ENCODE results near the gene DDX49.

DDX49 gene, protein sequence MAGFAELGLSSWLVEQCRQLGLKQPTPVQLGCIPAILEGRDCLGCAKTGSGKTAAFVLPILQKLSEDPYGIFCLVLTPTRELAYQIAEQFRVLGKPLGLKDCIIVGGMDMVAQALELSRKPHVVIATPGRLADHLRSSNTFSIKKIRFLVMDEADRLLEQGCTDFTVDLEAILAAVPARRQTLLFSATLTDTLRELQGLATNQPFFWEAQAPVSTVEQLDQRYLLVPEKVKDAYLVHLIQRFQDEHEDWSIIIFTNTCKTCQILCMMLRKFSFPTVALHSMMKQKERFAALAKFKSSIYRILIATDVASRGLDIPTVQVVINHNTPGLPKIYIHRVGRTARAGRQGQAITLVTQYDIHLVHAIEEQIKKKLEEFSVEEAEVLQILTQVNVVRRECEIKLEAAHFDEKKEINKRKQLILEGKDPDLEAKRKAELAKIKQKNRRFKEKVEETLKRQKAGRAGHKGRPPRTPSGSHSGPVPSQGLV

GRCh38 chr19:18919086-18919899 lies at the start of gene DDX49, which contains the start of gene COPE:
Gene DDX49, plus strand, starts transcription at chr19:18919715. Its CDS starts 27 bp downstream, at chr19:18919742.
Gene COPE, minus strand, starts transcription at chr19:18919387. Its CDS starts 39 bp downstream, at chr19:18919348.
- peak; percentile 92 to 98 for DNase-seq

- no peak for DNase-seq
Observed at GRCh38 chr19:18869781-18870530, 49.6 kb upstream of the DDX49 start.

- no peak for DNase-seq
Observed at GRCh38 chr19:18870531-18871172, 48.9 kb upstream of the DDX49 start.

- no peak for DNase-seq
Observed at GRCh38 chr19:18871543-18871942, 48.0 kb upstream of the DDX49 start.

DNA sequence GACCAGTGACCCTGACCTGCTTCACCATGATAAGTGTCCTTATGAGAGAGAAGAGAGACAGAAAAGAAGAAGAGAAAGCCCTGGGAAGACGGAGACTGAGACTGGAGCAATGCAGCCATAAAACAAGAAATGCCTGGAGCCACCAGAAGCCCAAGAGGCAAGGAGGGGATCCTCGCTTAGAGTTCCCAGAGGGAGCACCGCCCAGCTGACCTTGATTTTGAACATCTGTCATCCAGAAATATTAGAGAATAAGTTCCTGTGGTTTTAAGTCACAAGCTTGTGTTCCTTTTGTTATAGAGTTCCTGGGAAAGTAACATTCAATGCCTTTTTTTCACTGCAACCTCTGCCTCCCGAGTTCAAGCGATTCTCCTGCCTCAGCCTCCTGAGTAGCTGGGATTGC lies 43.8 kb upstream of the DDX49 start:
- DNase-seq = no peak

DNA sequence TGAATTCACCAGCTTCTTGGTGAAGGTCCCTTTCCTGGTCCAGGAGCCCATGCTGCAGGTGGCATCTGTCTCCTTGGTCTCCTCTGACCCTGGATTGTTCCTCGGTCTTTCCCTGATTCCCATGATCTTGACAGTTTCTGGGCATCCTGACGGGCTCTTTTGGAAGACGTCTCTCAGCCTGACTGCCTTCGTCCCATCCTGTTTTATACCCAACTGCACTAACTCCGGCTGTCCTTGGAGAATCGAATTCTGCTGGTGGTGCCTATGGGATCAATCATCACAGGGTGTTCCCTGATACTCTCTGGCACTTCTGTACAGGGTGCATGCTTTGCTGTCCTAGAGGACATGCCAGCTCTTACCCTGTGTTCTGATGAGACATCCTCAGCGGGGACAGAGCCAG lies 42.6 kb upstream of the DDX49 start:
- DNase-seq = no peak

GRCh38 chr19:18878058-18878797 lies 41.3 kb upstream of the DDX49 start:
- no peak for DNase-seq

DNA sequence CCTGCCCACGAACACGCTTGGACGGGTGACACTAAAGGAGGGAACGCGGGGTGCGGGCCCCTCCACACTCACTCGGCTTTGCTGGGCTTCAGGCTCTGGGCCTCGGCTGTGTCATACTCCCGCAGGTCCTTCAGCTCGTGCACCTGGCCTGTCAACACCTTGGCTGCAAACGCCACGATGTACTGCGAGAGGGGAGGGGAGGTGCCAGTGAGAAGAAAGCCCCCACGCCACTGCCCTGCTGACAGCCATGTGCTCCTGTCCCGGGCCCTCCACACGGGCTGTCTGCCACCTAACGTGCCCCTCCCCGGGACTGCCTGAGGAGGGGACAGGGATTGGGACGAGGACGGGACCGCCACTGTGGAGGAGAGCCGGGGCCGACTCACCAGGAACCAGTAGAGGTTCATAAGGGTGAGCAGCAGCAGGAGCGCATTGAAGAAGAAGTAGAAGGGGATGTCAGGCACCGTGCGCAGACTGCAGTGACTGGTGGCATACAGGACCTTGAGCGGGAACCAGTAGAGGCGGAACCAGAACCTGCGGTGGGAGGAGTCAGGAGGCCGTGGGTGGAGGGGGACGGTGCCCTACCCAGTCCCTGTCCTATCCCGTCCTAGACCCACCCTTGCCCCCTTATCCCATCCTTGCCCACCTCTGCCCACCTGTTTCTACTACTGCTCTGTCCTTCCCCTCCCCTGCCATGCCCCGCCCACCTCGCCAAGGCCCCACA lies 40.5 kb upstream of the DDX49 start:
- DNase-seq = no peak

DNA sequence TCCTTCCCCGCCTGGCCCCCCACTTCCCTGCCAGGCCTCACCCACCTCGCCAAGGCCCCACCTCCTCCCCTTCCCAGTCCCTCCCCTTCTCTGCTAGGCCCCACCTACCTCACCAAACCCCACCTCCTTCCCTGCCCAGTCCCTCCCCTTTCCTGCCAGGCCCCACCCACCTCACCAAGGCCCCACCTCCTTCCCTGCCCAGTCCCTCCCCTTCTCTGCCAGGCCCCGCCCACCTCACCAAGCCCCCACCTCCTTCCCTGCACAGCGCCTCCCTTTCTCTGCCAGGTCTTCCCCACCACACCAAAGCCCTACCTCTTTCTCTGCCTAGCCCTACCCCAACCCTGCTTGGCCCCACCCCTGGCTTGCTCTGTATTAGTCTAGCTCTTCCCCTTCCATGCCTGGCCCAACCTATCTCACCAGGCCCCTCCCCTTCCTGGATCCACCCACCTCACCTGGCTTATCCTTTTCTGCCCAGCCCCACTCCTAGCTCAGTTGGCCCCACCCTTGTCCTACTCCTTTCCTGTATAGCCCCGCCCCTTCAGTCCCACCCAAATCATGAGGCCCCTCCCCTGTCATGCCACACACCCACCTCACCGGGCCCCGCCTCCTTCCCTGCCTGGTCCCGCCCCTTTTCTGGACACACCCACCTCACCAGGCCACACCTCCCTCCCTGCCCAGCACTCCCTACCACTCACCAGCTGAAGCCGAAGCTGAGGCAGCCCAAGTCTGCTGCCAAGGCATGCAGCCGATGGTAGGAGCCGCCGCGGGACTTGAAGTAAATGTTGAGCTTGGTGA lies 39.7 kb upstream of the DDX49 start:
- DNase-seq = no peak

DNA sequence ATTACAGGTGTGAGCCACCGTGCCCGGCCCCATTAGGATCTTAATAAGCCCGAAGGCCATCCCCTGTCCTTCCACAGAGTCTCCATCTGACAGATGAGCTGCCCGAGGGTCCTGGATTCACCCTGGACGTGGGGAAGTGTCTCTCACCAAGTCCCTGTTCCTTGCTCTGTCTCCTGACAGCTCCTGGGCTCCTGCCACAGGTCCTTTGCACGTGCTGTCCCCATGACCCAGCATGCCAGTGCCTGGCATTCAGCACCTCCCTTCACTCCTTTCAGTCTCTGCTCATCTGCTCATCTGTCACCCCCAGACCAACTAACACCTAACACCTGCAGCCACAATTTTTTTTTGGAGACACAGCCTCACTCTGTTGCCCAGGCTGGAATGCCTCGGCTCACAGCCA lies 38.0 kb upstream of the DDX49 start:
- DNase-seq = no peak

GRCh38 chr19:18883526-18884304 lies 35.8 kb upstream of the DDX49 start:
- no peak for DNase-seq

DNA sequence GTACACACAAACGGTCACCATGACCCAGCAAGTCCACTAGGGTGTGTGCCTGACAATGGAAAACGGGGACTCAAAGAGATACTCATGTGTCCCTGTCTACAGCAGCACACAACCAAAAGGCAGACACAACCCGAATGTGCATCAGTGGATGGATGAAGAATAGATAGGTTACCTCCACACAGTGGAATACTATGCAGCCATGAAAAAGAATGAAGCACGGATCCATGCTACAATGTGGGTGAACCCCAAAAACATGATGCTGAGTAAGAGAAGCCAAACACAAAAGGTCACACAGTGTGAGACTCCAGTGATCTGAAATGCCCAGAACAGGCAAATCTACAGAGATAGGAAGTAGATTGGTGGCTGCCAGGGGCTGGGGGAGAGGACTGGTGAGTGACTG lies 32.5 kb upstream of the DDX49 start:
- no peak for DNase-seq

DNA sequence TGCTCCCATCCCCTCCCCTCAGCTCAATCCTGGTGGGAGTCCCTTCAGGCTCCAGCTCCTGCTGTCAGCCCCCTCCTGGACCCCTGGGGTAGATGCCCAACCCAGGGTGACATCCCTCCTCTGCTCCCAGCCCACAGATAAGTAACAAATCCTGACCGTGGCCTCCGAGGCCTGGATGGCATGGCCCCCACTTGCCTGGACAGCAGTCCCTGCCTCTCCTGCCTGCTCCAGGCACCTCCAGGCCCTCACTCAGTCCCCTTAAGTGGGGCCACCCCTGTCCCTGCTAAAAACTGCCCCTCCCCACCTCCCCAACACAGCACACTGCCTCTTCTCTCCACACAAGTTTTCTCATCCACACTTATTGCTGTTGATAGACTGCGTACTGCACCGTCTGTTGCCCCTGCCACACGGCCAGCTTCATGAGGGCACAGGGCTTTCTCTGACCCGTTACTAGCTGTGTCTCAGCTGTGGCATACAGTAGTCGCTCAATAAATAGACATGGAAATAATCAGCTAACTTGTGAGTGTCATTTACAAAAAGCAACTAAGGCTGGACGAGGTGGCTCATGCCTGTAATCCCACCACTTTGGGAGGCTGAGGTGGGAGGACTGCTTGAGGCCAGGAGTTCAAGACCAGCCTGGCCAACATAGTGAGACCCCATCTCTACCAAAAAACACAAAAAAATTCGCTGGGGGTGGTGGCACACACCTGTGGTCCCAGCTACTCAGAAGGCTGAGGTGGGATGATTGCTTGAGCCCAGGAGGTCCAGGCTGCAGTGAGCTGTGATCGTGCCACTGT lies 29.4 kb upstream of the DDX49 start:
- no peak for DNase-seq

GRCh38 chr19:18893587-18894253 lies 25.8 kb upstream of the DDX49 start:
- DNase-seq = no peak

DNA sequence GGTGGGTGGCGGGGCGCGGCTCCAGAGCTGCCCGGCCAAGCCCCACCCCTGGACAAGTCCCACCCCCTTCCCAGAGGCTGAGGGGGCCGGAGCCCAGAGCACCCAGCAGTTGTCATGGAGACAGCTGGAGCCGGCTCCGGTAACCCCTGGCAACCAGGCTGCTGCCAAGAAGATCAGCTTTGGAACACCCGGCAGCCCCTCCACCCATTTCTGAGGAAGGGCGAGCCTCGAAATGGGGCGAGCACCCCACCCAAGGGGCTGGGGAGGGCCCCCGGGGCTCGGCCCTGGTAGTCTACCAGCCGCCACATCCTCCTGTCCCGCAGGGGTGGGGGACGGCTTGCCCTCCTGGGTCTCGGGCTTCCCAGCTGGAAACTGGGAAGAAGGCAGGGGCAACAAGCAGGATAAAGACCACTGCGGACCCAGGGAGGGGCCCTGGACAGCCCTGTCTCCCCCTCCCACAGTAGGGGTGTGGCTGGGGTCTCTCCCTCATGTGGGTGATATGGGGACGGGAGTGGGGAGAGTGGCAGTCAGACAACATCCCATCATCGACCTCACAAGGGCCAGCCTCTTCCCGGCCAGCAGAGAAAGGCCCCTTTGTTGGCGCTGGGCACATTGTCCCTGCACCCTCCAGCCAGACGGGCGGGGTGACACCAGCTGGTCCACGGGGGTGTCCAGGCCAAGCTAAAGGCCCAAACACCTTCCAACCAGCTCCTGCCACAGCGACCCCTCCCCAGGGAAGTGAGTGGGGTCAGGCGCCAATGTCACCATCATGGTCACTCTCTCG lies 25.1 kb upstream of the DDX49 start:
- no peak for DNase-seq

- no peak for DNase-seq
Observed at GRCh38 chr19:18895038-18895823, 24.3 kb upstream of the DDX49 start.
